HepG2 (cell line): ENCODE data around the gene MED12L. TPM values are rescaled to one million over a fixed set of nuclear protein-coding genes. Genes with fewer than 3 reads are reported as not detected.

ENCODE experiments used
- ATAC-seq: fragments of 200-7000 bp; cut with Tn5 transposase; 3 replicates; pipeline ENCODE4 v1.9.1; 2020; ENCODE audit warnings: mild to moderate bottlenecking, moderate library complexity
- BruUV-seq: library from RNA; stranded (reverse); fragments of 400-500 nt; replicated peaks from 2 replicates; lab custom pipeline; 2021; lab: Mats Ljungman, UMichigan
- CTCF ChIA-PET: fragments of 300-600 bp; formaldehyde crosslinking; extraction: SDS; loops from one replicate; lab custom pipeline; 2021; ENCODE audit warnings: low total read pairs, inconsistent platforms, low intra/inter-chr PET ratio; lab: Yijun Ruan, JAX
- POLR2A ChIA-PET: fragments of 350-600 bp; sonication (Branson Sonifier 250); formaldehyde crosslinking; loops from one replicate; lab custom pipeline; 2020; ENCODE audit warnings: antibody characterized with exemption, inconsistent platforms; lab: Yijun Ruan, JAX
- DNase-seq: peaks from one replicate; pipeline ENCODE4 v3.0.0-alpha.2; 2015; ENCODE audit warnings: low spot score
- FAIRE-seq: peaks from 3 replicates; lab custom pipeline; 2011; peaks lifted over from hg19 to GRCh38; lab: Jason Lieb, UNC
- H2AFZ ChIP-seq: one replicate; pipeline ENCODE4 v1.6.1; 2011; ENCODE audit warnings: low read length, inconsistent platforms
- H3K27ac ChIP-seq: fragments of 300-600 bp; 3 replicates; pipeline ENCODE4 v1.8.0; 2011; ENCODE audit warnings: mixed run types, mild to moderate bottlenecking, mixed read lengths, low read length, inconsistent platforms; ENCODE audit not compliant: insufficient read depth; ENCODE audit errors: extremely low read length
- H3K27me3 ChIP-seq, 2 experiments: fragments of 200-600 bp in 1 of 2; 2 replicates in 1 of 2; 3 replicates in 1 of 2; pipeline versions ENCODE4 v1.6.0 to v1.8.0; 2011; ENCODE audit warnings: low read length in 2 of 2, mild to moderate bottlenecking in 2 of 2, moderate library complexity in 2 of 2, inconsistent platforms in 1 of 2; ENCODE audit not compliant: insufficient read depth in 2 of 2, control insufficient read depth in 1 of 2
- H3K36me3 ChIP-seq, 2 experiments: fragments of 200-600 bp in 1 of 2; replicated peaks in 1 of 2; 2 replicates in 1 of 2; 3 replicates in 1 of 2; pipeline versions ENCODE4 v1.5.1 to v1.8.0; 2011; ENCODE audit warnings: low read length in 2 of 2, inconsistent platforms in 1 of 2; ENCODE audit not compliant: insufficient read depth in 2 of 2, control insufficient read depth in 1 of 2
- H3K4me1 ChIP-seq: 2 replicates; pipeline ENCODE4 v1.5.1; 2012; ENCODE audit warnings: low read length, inconsistent platforms; ENCODE audit not compliant: insufficient read depth
- H3K4me2 ChIP-seq: 2 replicates; pipeline ENCODE4 v1.6.0; 2011; ENCODE audit warnings: low read depth, low read length, inconsistent platforms
- H3K4me3 ChIP-seq, 3 experiments: fragments of 200-600 bp in 1 of 3; sonication (generic), shearing (Covaris generic) in 1 of 3; replicated peaks in 1 of 3; 2 replicates each; pipeline ENCODE4 v1.5.1; 2011 to 2016; ENCODE audit warnings: low read length in 3 of 3, inconsistent platforms in 2 of 3, low read depth in 2 of 3, mild to moderate bottlenecking in 2 of 3, control low read depth in 1 of 3, mixed read lengths in 1 of 3; ENCODE audit not compliant: insufficient read depth in 1 of 3
- H3K79me2 ChIP-seq: one replicate; pipeline ENCODE4 v1.6.1; 2011; ENCODE audit warnings: low read length, inconsistent platforms; ENCODE audit not compliant: insufficient read depth
- H3K9ac ChIP-seq: 2 replicates; pipeline ENCODE4 v1.6.0; 2011; ENCODE audit warnings: mild to moderate bottlenecking, low read depth, low read length, inconsistent platforms; ENCODE audit not compliant: insufficient read depth
- H3K9me3 ChIP-seq: 2 replicates; pipeline ENCODE4 v1.5.1; 2012; ENCODE audit warnings: mild to moderate bottlenecking, low read length
- H4K20me1 ChIP-seq: 2 replicates; pipeline ENCODE4 v1.6.0; 2011; ENCODE audit warnings: inconsistent platforms, mild to moderate bottlenecking, low read length, moderate library complexity; ENCODE audit not compliant: insufficient read depth
- CBFB ChIP-seq: sonication (generic); formaldehyde crosslinking; IDR thresholded peaks from 2 replicates; pipeline ENCODE4 v1.4.0; 2020; ENCODE audit warnings: missing genetic modification reagents
- ERF ChIP-seq: IDR thresholded peaks from 2 replicates; pipeline ENCODE4 v1.6.1; 2018; ENCODE audit warnings: missing biosample characterization, missing genetic modification reagents
- HNRNPH1 ChIP-seq: fragments of 200-400 bp; formaldehyde crosslinking; optimal IDR thresholded peaks from 2 replicates; pipeline ENCODE3; 2017; ENCODE audit warnings: mild to moderate bottlenecking, low read depth, low read length
- IRF2 ChIP-seq: IDR thresholded peaks from 2 replicates; pipeline ENCODE4 v1.6.1; 2018; ENCODE audit warnings: missing genetic modification reagents, missing compliant biosample characterization
- MAFF ChIP-seq: IDR thresholded peaks from 2 replicates; pipeline ENCODE4 v1.6.1; 2011; ENCODE audit warnings: low read depth, low read length, improper control_type of control experiment
- MAFG ChIP-seq: sonication (generic); formaldehyde crosslinking; IDR thresholded peaks from 2 replicates; pipeline ENCODE4 v1.5.1; 2020; ENCODE audit warnings: mild to moderate bottlenecking, missing genetic modification reagents
- PAWR ChIP-seq: sonication (generic); formaldehyde crosslinking; IDR thresholded peaks from 2 replicates; pipeline ENCODE4 v1.4.0; 2020; ENCODE audit warnings: missing genetic modification reagents, mild to moderate bottlenecking, borderline replicate concordance
- SMAD1 ChIP-seq: sonication (generic); formaldehyde crosslinking; IDR thresholded peaks from 2 replicates; pipeline ENCODE4 v1.4.0; 2020; ENCODE audit warnings: missing genetic modification reagents, low read depth, mild to moderate bottlenecking, borderline replicate concordance
- SNAPC5 ChIP-seq: sonication (generic); formaldehyde crosslinking; IDR thresholded peaks from 2 replicates; pipeline ENCODE4 v1.8.1; 2023; ENCODE audit warnings: mild to moderate bottlenecking, missing genetic modification reagents, borderline replicate concordance
- SRSF4 ChIP-seq: fragments of 200-400 bp; formaldehyde crosslinking; IDR thresholded peaks from one replicate; pipeline ENCODE4 v1.6.1; 2018; ENCODE audit warnings: mild to moderate bottlenecking, low read depth, low read length, moderate library complexity; ENCODE audit not compliant: poor library complexity, severe bottlenecking
- SSRP1 ChIP-seq: IDR thresholded peaks from 2 replicates; pipeline ENCODE4 v1.6.1; 2016; ENCODE audit warnings: control low read depth
- TSC22D2 ChIP-seq: sonication (generic); formaldehyde crosslinking; IDR thresholded peaks from 2 replicates; pipeline ENCODE4 v1.5.1; 2020; ENCODE audit warnings: missing genetic modification reagents, mild to moderate bottlenecking, borderline replicate concordance
- ZNF142 ChIP-seq: sonication (generic); formaldehyde crosslinking; IDR thresholded peaks from 2 replicates; pipeline ENCODE4 v1.4.0; 2020; ENCODE audit warnings: missing genetic modification reagents
- ZNF224 ChIP-seq: sonication (generic); formaldehyde crosslinking; IDR thresholded peaks from 2 replicates; pipeline ENCODE4 v1.5.0; 2020; ENCODE audit warnings: mild to moderate bottlenecking, missing genetic modification reagents
- ZNF317 ChIP-seq: sonication (generic); formaldehyde crosslinking; IDR thresholded peaks from 2 replicates; pipeline ENCODE4 v1.5.0; 2020; ENCODE audit warnings: mild to moderate bottlenecking, missing genetic modification reagents
- ZNF44 ChIP-seq: sonication (generic); formaldehyde crosslinking; IDR thresholded peaks from 2 replicates; pipeline ENCODE4 v1.5.1; 2020; ENCODE audit warnings: mild to moderate bottlenecking, missing genetic modification reagents
- ZNF644 ChIP-seq: IDR thresholded peaks from 2 replicates; pipeline ENCODE4 v1.6.1; 2016; ENCODE audit warnings: low read depth
- ZNF777 ChIP-seq: sonication (generic); formaldehyde crosslinking; IDR thresholded peaks from 2 replicates; pipeline ENCODE4 v1.4.0; 2020; ENCODE audit warnings: missing genetic modification reagents
- WGBS: methylation state at CpG from one replicate; pipeline ENCODE4 v1.1.6; 2017; ENCODE audit warnings: low lambda C conversion rate; 5-methylcytosine and 5-hydroxymethylcytosine counted together
- in situ Hi-C: cut with HindIII; loops from 2 replicates; pipeline ENCODE4 v1.10.0; 2017; ENCODE audit warnings: low pct_unique_long_range_greater_than_20kb; ENCODE audit not compliant: extremely low pct_ligation_motif_present
- intact Hi-C: fragments of 100-400 bp; cut with micrococcal nuclease; formaldehyde crosslinking; loops from one replicate; pipeline ENCODE4 v1.10.0; 2022; ENCODE audit not compliant: unreplicated experiment
- polyA plus RNA-seq, 8 experiments: library from polyadenylated mRNA; depleted of rRNA in 3 of 8; stranded (reverse) in 7 of 8; unstranded in 1 of 8; fragments of >200 nt; fragmentation: Illumina TruSeq in 4 of 8; extraction: Trizol in 4 of 8; gene quantifications; 2 replicates each; pipeline versions ENCODE4 v1.2.1 to v1.2.3, GENCODE V29; 2011 to 2016; ENCODE audit warnings: low read depth in 4 of 8, missing spikeins in 1 of 8, mixed read lengths in 1 of 8; ENCODE audit not compliant: insufficient read depth in 1 of 8
- total RNA-seq, 5 experiments: library from RNA; depleted of rRNA; stranded (reverse); fragments of >200 nt; fragmentation: Illumina TruSeq; extraction: Trizol; gene quantifications; 2 replicates each; pipeline ENCODE4 v1.2.3, GENCODE V29; 2016; ENCODE audit warnings: low read depth in 1 of 5

Gene MED12L
- total and polyA plus RNA-seq, 2 of the 13 experiments (the other 11 are each of a cell fraction or from before 2014, with no cell fraction given): 0.07 to 0.64 TPM

GRCh38 chr3:151460774-151461450 is 375.4 kb downstream of the MED12L start, which contains the start of gene IGSF10:
Gene IGSF10 (minus strand): TSS chr3:151461061. CDS start chr3:151458709, 2,352 bp downstream.
- in situ Hi-C loops (loop anchor here (10.0 kb wide), 1 partner anchor 374 kb away; no protein-coding TSS in a partner anchor), intact Hi-C loops (no loop called here)
- no peak within 1 kb of the TSS for H3K9ac ChIP-seq
- H3K4me1 ChIP-seq: no peaks in the 10 kb centered on the region
- no peak for TF ChIP-seq ZNF44
- no peak for TF ChIP-seq ZNF317 (CRISPR knock-in tag)
- TF ChIP-seq IRF2: no peak
- TF ChIP-seq MAFG (CRISPR knock-in tag): no peak
- TF ChIP-seq ZNF777 (CRISPR knock-in tag): no peak
- no peak for TF ChIP-seq CBFB (CRISPR knock-in tag)
- no peak for TF ChIP-seq MAFF
- no peak for TF ChIP-seq SNAPC5 (CRISPR knock-in tag)
- no peak for TF ChIP-seq SRSF4
- no peak for TF ChIP-seq PAWR (CRISPR knock-in tag)
- TF ChIP-seq ZNF224 (CRISPR knock-in tag): no peak
- no peak for TF ChIP-seq SMAD1 (CRISPR knock-in tag)
- no peak for TF ChIP-seq SSRP1
- TF ChIP-seq HNRNPH1: no peak
- no peak for TF ChIP-seq ZNF644 (CRISPR knock-in tag)
- no peak for TF ChIP-seq ZNF142 (CRISPR knock-in tag)
- no peak for TF ChIP-seq ERF
- TF ChIP-seq TSC22D2 (CRISPR knock-in tag): no peak
- FAIRE-seq (no peak), DNase-seq (no peak), ATAC-seq (no peak)
- no peaks in the 10 kb centered on the region for H3K9me3 ChIP-seq
- H3K27me3 ChIP-seq: peaks cover 1 to 46% of the 10 kb centered on the region in 2 experiments
- WGBS: 16% methylated on average over 35 of the region's 40 CpGs
- H3K4me3 ChIP-seq: no peak within 1 kb of the TSS
- BruUV-seq: no TSS peak
- H3K4me2 ChIP-seq: peak within 1 kb of the TSS; percentile 18; the same call in 1 of the 2 replicates
- no peak within 1 kb of the TSS for H3K27ac ChIP-seq
- POLR2A ChIA-PET: no interaction called here
- no peaks in the 10 kb centered on the region for H3K79me2 ChIP-seq
- CTCF ChIA-PET: no interaction called here
- H2AFZ ChIP-seq: peak within 1 kb of the TSS; percentile 27
- no peaks in the 10 kb centered on the region for H3K36me3 ChIP-seq
- H4K20me1 ChIP-seq: no peaks in the 10 kb centered on the region
